Spleen (tissue), 11 donors: ENCODE measurements around the gene CYP19A1. TPM values are rescaled to one million over a fixed set of nuclear protein-coding genes. Genes with fewer than 3 reads are reported as not detected.

Source experiments
- DNase-seq: peaks from one replicate; pipeline ENCODE4 v3.0.0-alpha.2; 2020
- H3K27ac ChIP-seq, 8 donors: fragments of 200-600 bp; sonication (generic) in 7 of 8; 1 replicate in 4 of 8; 2 replicates in 4 of 8; pipeline versions ENCODE4 v1.5.0 to v1.8.0; 2016 to 2021; ENCODE audit warnings: inconsistent platforms in 4 of 8, mild to moderate bottlenecking in 4 of 8, moderate library complexity in 1 of 8
- H3K27me3 ChIP-seq, 7 donors: fragments of 200-600 bp; sonication (generic) in 6 of 7; replicated peaks in 1 of 7; 1 replicate in 4 of 7; 2 replicates in 3 of 7; pipeline versions ENCODE4 v1.5.0 to v1.8.0; 2016 to 2021; ENCODE audit warnings: inconsistent platforms in 3 of 7, mild to moderate bottlenecking in 1 of 7
- H3K36me3 ChIP-seq, 6 donors: fragments of 200-600 bp; sonication (generic) in 5 of 6; 1 replicate in 4 of 6; 2 replicates in 2 of 6; pipeline versions ENCODE4 v1.5.0 to v1.8.0; 2016 to 2021; ENCODE audit warnings: inconsistent platforms in 2 of 6
- H3K4me1 ChIP-seq, 6 donors: fragments of 200-600 bp; sonication (generic) in 5 of 6; 1 replicate in 3 of 6; 2 replicates in 3 of 6; pipeline versions ENCODE4 v1.5.0 to v1.8.0; 2016 to 2021; ENCODE audit warnings: inconsistent platforms in 3 of 6
- H3K4me3 ChIP-seq, 8 donors: fragments of 200-600 bp; sonication (generic) in 7 of 8; 1 replicate in 4 of 8; 2 replicates in 4 of 8; pipeline versions ENCODE4 v1.5.0 to v1.8.0; 2016 to 2021; ENCODE audit warnings: inconsistent platforms in 4 of 8, mild to moderate bottlenecking in 4 of 8, moderate library complexity in 2 of 8
- H3K9me3 ChIP-seq, 8 donors: fragments of 200-600 bp; sonication (generic) in 7 of 8; 1 replicate in 4 of 8; 2 replicates in 4 of 8; pipeline versions ENCODE4 v1.5.0 to v1.8.0; 2016 to 2021; ENCODE audit warnings: inconsistent platforms in 4 of 8
- CTCF ChIP-seq, 11 experiments: fragments of 200-600 bp in 7 of 11; fragments of 450-650 bp in 4 of 11; sonication (generic) in 4 of 11; IDR thresholded peaks in 8 of 11; conservative IDR thresholded peaks in 3 of 11; 1 replicate in 7 of 11; 2 replicates in 4 of 11; pipeline versions ENCODE4 v1.4.0 to v1.8.0; 2016 to 2021; ENCODE audit warnings: antibody characterized with exemption in 11 of 11, inconsistent platforms in 4 of 11, mild to moderate bottlenecking in 1 of 11
- POLR2A ChIP-seq, 3 donors: fragments of 450-650 bp; IDR thresholded peaks; one replicate each; pipeline ENCODE4 v1.5.1; 2017; ENCODE audit warnings: antibody characterized with exemption in 3 of 3, mild to moderate bottlenecking in 1 of 3
- POLR2AphosphoS5 ChIP-seq, 3 donors: sonication (generic); formaldehyde crosslinking; IDR thresholded peaks; one replicate each; pipeline ENCODE4 v1.5.1; 2017; ENCODE audit warnings: antibody characterized with exemption in 3 of 3
- WGBS, 5 donors: extraction: QIAGEN DNeasy Blood & Tissue Kit in 3 of 5; methylation state at CpG; one replicate each; pipeline versions ENCODE4 v1.1.5 to v1.1.7; 2013 to 2018; 5-methylcytosine and 5-hydroxymethylcytosine counted together
- intact Hi-C: fragments of 100-400 bp; cut with DNase I; formaldehyde crosslinking; loops from one replicate; pipeline ENCODE4 v1.15.0; 2023; ENCODE audit warnings: low total_unique reads
- polyA plus RNA-seq, 3 donors: library from polyadenylated mRNA; stranded (reverse); fragments of 200-250 nt; gene quantifications; one replicate each; pipeline ENCODE4 v1.2.1, GENCODE V29; 2013
- total RNA-seq, 7 donors: library from RNA; depleted of rRNA in 3 of 7; stranded (reverse); fragments of >200 nt in 3 of 7; fragmentation: NEBNext Ultra II Directional in 4 of 7; extraction: Animal tissue kit (Norgen Biotek cat#: 25700) in 4 of 7; gene quantifications; one replicate each; pipeline versions ENCODE4 v1.1.0 to v1.2.1, GENCODE V29; 2016 to 2021
- donor health status: healthy with polysubstance abuse.
- donor health status: DM: no; HTN: no; CAD: no; lungs with moderate emphysema.
- donor health status: DM: no; HTN: no; CAD: no.
- donor health status: Bipolar disorder and iron deficiency.
- donor health status: healthy.
- donor health status: DM: no; HTN: no; CAD: no.
- donor health status: DM: yes; HTN: yes; CAD: no.

Gene CYP19A1
- total and polyA plus RNA-seq, 10 donors = 0.13 to 5.6 (median 0.96) TPM; not detected in 1

GRCh38 chr15:51341366-51342226, 3.2 kb upstream of the CYP19A1 start, which contains the start of gene GLDN:
Gene GLDN, plus strand, starts transcription at chr15:51341655. Its CDS starts 30 bp downstream, at chr15:51341685.
- Histone ChIP-seq H3K27ac (peak within 1 kb of the TSS in 5 of 8 donors; percentile 26 to 76 (median 52)), H3K9me3 (no peaks in the 10 kb centered on the region), H3K36me3 (no peaks in the 10 kb centered on the region), H3K4me1 (peaks cover 0 to 23% (median 12%) of the 10 kb centered on the region in 6 donors), H3K4me3 (peak within 1 kb of the TSS in 7 of 8 donors; percentile 2 to 62 (median 31)), H3K27me3 (peaks cover 0 to 56% (median 27%) of the 10 kb centered on the region in 7 donors)
- intact Hi-C loops = no loop called here
- TF ChIP-seq POLR2AphosphoS5 (IDR thresholded peaks at IDR 0.05) (peak in 2 of 3 donors; percentile 39 to 64), POLR2A (IDR thresholded peaks at IDR 0.05) (no peak), CTCF (IDR thresholded peaks at IDR 0.05 in 8 of 11, conservative IDR thresholded peaks at IDR 0.05 in 3 of 11) (no peak)
- no peak for DNase-seq
- WGBS, 5 donors = 6 to 10% (median 8%) methylated on average over 36 to 76 of the region's 76 CpGs

- peaks cover 0 to 42% (median 12%) of the 10 kb centered on the region in 7 donors for H3K27me3 ChIP-seq
- H3K36me3 ChIP-seq = no peaks in the 10 kb centered on the region
- DNase-seq = no peak
- H3K4me3 ChIP-seq = no peak overlapping the region
- intact Hi-C loops = no loop called here
- no peak for TF ChIP-seq POLR2A (IDR thresholded peaks at IDR 0.05)
- TF ChIP-seq CTCF (IDR thresholded peaks at IDR 0.05 in 8 of 11, conservative IDR thresholded peaks at IDR 0.05 in 3 of 11) = no peak
- TF ChIP-seq POLR2AphosphoS5 (IDR thresholded peaks at IDR 0.05) = no peak
- 79 to 88% (median 80%) methylated on average over 9 of the region's 9 CpGs for WGBS, 5 donors
- no peaks in the 10 kb centered on the region for H3K9me3 ChIP-seq
- peak overlapping the region in 4 of 8 donors; percentile 35 to 67 (median 52) for H3K27ac ChIP-seq
- peaks cover 9 to 57% (median 21%) of the 10 kb centered on the region in 6 donors for H3K4me1 ChIP-seq
These were observed 2.6 kb downstream of the CYP19A1 start for GRCh38 chr15:51335538-51336410.

- Histone ChIP-seq H3K4me3 (no peak overlapping the region), H3K4me1 (peaks cover 9 to 57% (median 20%) of the 10 kb centered on the region in 6 donors), H3K27me3 (peaks cover 0 to 39% (median 5%) of the 10 kb centered on the region in 7 donors), H3K36me3 (no peaks in the 10 kb centered on the region), H3K27ac (peak overlapping the region in 4 of 8 donors; percentile 35 to 67 (median 52)), H3K9me3 (no peaks in the 10 kb centered on the region)
- no peak for DNase-seq
- TF ChIP-seq POLR2AphosphoS5 (IDR thresholded peaks at IDR 0.05) = no peak
- no peak for TF ChIP-seq POLR2A (IDR thresholded peaks at IDR 0.05)
- TF ChIP-seq CTCF (IDR thresholded peaks at IDR 0.05 in 8 of 11, conservative IDR thresholded peaks at IDR 0.05 in 3 of 11) = no peak
- intact Hi-C loops = no loop called here
- 78 to 86% (median 83%) methylated on average over 5 of the region's 5 CpGs for WGBS, 5 donors
These were observed 3.3 kb downstream of the CYP19A1 start for GRCh38 chr15:51335087-51335486.
